Stomach (tissue), 4 donors: ENCODE data around the gene OAS3.

ENCODE experiments used
- POLR2A ChIP-seq, 4 donors: fragments of 450-650 bp; IDR thresholded peaks; one replicate each; pipeline ENCODE4 v1.6.1; 2016; ENCODE audit warnings: antibody characterized with exemption in 4 of 4, control low read depth in 2 of 4, mild to moderate bottlenecking in 1 of 4, moderate library complexity in 1 of 4
- POLR2AphosphoS5 ChIP-seq, 3 donors: sonication (generic); formaldehyde crosslinking; IDR thresholded peaks; one replicate each; pipeline ENCODE4 v1.6.1; 2016; ENCODE audit warnings: antibody characterized with exemption in 3 of 3
- TF ChIP-seq, protein P1 (sequence below), 7 experiments: fragments of 450-650 bp in 4 of 7; fragments of 200-600 bp in 3 of 7; sonication (generic) in 3 of 7; IDR thresholded peaks; one replicate each; pipeline ENCODE4 v1.5.1; 2016 to 2019; ENCODE audit warnings: antibody characterized with exemption in 7 of 7, control low read depth in 2 of 7, mild to moderate bottlenecking in 1 of 7

DNA sequence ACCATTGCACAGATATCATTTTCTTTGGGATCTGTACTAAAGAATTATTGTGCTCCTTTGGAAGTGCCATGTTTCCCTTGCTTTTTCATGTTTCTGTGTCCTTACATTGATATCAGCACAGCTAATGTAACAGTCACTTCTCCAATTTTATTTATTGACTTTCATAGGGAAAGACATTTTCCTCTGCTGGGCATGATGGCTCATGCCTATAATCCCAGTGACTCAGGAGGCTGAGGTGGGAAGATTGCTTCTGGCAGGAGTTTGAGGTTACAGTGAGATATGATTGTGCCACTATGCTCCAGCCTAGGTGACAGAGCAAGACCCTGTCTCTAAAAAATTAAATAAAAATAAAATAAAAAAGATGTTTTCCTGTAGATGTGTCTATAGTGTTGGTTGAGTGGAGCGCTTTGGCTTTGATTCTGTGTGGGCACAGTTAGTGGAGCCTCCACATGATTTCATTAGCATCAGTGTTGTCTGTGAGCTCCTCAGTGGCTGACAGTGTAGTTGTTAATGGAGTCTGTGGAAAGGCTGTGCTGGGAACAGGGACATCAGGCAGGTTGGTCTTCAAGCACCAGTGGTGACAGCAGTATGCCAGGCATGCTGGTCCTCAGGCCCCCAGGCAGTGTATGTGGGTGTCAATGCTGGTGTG lies 47.5 kb downstream of the OAS3 start:
- TF ChIP-seq, protein P1, sequence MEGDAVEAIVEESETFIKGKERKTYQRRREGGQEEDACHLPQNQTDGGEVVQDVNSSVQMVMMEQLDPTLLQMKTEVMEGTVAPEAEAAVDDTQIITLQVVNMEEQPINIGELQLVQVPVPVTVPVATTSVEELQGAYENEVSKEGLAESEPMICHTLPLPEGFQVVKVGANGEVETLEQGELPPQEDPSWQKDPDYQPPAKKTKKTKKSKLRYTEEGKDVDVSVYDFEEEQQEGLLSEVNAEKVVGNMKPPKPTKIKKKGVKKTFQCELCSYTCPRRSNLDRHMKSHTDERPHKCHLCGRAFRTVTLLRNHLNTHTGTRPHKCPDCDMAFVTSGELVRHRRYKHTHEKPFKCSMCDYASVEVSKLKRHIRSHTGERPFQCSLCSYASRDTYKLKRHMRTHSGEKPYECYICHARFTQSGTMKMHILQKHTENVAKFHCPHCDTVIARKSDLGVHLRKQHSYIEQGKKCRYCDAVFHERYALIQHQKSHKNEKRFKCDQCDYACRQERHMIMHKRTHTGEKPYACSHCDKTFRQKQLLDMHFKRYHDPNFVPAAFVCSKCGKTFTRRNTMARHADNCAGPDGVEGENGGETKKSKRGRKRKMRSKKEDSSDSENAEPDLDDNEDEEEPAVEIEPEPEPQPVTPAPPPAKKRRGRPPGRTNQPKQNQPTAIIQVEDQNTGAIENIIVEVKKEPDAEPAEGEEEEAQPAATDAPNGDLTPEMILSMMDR (IDR thresholded peaks at IDR 0.05) = no peak
- TF ChIP-seq POLR2A (IDR thresholded peaks at IDR 0.05) (no peak), POLR2AphosphoS5 (IDR thresholded peaks at IDR 0.05) (no peak)
